NB4 (cell line): ENCODE results near the gene CDC14B.

Experiments used
- CTCF ChIP-seq: IDR thresholded peaks from one replicate; pipeline ENCODE4 v1.5.1; 2012; ENCODE audit warnings: low read depth, low read length
- POLR2A ChIP-seq: IDR thresholded peaks from 2 replicates; pipeline ENCODE4 v1.6.1; 2011; ENCODE audit warnings: mild to moderate bottlenecking; ENCODE audit not compliant: insufficient read length; ENCODE audit errors: extremely low read depth

DNA sequence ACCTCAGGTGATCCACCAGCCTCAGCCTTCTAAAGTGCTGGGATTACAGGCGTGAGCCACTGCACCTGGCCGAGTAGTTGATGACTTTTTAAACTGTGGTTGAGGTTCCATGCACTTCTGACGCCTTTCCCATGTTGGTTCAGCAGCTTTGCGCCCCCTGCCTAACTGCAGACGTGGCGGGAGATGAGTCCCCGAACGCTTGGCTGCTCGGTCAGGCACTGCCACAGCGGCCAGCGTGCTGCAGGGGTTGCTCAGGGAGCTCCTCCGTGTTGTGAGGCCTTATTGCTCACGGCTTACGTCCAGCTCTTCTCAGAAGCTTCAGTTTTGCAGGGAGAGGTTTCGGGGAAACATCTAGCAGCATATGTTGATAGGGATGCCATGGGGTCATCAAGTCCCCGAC is 134.4 kb downstream of the CDC14B start:
- TF ChIP-seq CTCF (no peak), POLR2A (no peak)
